Stimulated activated CD8-positive, alpha-beta memory T cell treated with anti-CD3 and anti-CD28 coated beads, Interleukin-7, amount 100 ng/mL, for 48 hours (primary cell): ENCODE measurements around the gene GPC4.
"Not testable (repeated sequence)": the region's sequence is repeated elsewhere in the genome, so short reads cannot be mapped to it uniquely, and the experiment has no call there.

Source experiments
- DNase-seq, 2 donors: peaks; one replicate each; pipeline ENCODE4 v3.0.0-alpha.2; 2020; ENCODE audit warnings: low read depth in 1 of 2; ENCODE audit errors: extremely low read depth in 1 of 2

Gene GPC4

DNA sequence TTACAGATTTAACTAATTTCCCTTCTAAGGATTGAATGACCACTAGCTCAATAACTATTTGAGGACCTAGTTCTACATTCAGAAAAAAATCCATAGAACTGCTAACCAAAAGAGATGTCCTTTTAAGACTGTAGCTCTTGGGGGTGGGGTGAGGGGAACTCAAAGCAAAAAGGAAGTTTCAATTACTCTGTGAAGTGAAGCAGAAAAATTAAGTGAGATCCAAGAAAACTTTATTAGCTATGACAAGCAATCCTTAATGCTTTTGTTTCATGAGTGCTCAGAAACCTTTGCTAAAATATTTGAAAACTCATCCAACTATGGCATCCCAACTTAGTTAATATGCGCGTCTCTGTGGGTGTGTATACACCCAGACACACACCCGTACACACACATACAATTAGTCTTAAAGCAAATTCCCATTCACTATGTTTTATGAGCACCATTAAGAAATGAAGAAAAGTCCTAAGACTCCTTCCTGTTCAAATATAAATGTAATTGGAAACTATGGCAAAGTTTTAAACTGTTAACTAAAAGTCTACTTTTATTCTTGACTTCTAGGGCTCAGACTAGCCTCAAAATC lies 44.5 kb downstream of the GPC4 start:
- no peak for DNase-seq

GRCh38 chrX:133369065-133369464 lies 46.2 kb downstream of the GPC4 start:
- no peak for DNase-seq

DNA sequence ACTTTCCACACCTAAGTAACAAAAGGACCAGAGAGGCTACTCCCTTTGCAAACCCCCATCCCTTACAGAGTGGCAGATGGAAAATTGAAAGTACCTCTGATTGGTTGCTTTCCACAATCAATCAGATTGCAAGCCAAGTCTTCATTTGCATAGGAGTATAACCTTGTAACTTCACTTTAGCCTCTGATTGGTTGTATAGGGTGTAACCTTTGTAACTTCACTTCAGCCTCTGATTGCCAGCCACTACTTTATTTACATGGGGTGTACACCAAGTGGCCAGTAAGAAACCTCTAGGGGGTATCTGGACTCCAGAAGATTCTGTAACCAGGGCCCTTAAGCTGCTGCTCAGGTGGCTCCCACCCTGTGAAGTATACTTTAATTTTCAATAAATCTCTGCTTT lies 48.6 kb downstream of the GPC4 start:
- DNase-seq, result no peak

- no peak for DNase-seq
Measured at GRCh38 chrX:133365871-133366611, 49.2 kb downstream of the GPC4 start.

DNA sequence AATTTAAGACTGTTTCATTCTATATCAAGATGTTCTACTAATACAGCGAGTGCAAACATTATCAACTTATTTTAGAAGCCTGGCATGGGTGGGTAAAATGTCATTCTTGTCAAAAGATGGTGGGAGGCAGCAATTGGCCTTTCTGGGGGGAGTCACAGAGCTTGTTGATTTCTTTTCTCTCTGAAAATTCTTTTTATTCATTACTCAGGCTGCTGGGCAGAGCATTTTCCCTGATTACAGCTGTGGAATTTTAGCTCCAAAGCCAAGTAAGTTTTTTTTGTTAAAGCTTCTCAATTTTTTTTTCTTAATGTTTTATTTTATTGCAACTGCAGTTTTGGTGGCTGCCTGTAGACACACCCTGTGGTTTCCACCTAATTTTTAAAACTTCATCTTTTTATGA lies 50.4 kb downstream of the GPC4 start:
- DNase-seq, result no peak

- DNase-seq, result no peak
Measured at GRCh38 chrX:133364196-133364595, 51.1 kb downstream of the GPC4 start.

GRCh38 chrX:133362538-133362937 lies 52.8 kb downstream of the GPC4 start:
- no peak for DNase-seq

DNA sequence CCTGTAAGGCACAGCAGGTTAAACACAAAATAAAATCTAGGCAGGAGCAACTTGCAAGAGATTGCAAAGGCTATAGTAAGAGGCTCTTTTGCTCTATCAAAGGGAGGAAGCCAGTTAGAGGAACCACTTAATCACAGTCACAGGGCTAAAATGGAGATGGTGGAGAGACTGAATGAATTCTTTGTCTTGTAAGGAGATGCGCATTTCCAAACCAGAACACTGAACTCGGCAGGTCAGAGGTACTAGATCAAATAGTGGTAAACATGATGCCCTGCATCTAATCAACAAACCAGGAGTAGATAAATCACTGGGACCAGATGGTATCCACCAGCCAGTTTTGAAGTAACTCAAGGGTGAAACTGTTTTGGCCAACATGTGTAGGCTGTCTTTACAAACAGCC lies 55.8 kb downstream of the GPC4 start:
- no peak for DNase-seq

- DNase-seq, result no peak
Measured at GRCh38 chrX:133353233-133353632, 62.1 kb downstream of the GPC4 start.

- no peak for DNase-seq
Measured at GRCh38 chrX:133350751-133351150, 64.5 kb downstream of the GPC4 start.

DNA sequence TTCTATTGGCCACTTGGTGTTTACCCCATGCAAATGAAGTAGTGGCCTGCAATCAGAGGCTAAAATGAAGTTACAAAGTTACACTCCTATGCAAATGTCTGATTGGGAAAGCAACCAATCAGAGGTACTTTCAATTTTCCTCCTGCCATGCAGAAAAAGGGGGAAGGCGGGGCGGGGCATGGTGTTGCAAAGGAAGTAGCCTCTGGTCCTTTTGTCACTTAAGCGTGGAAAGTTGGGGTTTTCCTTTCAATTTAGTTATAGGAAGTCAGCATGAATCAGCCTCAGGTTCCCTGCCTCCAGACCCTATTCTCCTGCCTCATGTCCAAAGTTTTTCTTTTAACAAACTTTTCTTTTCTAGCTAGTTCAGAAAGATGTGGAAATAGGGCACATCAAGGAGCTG lies 69.3 kb downstream of the GPC4 start:
- DNase-seq, result no peak

DNA sequence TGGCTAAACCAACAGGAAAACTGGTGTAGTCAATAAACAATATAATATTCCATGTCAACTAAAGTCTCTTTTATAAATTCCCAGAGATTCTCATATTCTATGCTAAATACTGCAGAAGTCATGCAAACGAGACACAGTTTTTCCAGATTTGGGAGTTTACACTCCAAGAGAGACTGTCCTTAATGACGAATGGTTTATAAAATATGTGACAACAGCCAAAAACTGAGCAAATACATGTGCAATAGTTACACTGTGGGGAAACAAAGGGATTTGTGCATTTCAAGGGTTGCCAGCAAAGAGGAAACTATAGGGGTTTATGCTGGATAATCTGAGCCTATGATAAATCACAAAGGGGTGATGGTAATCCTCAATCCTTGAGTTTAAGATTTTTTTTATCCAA lies 75.7 kb downstream of the GPC4 start:
- no peak for DNase-seq

DNA sequence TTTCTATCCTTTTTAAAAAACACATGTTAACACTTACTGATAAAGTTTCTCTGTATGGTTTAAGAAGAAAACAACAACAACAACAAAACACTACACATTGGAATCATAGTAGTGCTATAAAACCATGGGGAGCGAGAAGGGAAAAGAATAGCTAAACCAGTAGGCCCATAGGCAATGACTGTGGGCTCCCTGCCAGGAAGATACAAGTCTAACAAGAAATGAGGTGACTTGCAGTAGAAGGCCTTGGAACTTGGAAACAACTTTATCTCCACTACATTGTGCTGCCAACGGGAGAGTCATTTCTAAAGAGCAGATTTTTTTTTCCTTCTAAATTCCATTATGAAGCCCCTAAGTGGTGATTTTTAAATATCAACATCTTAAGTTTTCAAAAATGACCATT lies 78.0 kb downstream of the GPC4 start:
- DNase-seq, result no peak

GRCh38 chrX:133335027-133335426 lies 80.3 kb downstream of the GPC4 start:
- DNase-seq, result no peak

GRCh38 chrX:133333154-133333750 lies 82.0 kb downstream of the GPC4 start:
- no peak for DNase-seq

GRCh38 chrX:133332737-133333136 lies 82.6 kb downstream of the GPC4 start:
- DNase-seq, result no peak

DNA sequence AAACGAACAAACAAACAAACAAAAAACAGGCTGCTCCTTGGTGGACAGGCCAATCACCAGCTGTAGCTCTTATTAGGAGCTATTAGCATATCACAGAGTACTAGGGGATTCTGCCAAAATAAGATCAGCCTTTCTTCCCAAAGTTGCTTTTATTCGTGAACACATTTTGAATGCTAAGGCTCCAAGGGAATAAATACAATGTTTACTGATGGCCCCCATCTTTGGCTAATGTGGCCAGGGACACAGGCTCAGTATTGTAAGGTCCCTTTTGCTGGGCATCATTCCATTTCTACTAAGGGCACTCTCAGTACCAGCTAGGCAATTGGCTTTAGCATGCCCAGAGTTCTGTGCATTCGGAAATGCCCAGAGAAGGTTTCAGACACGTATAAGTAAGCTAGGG lies 84.3 kb downstream of the GPC4 start:
- DNase-seq, result no peak

DNA sequence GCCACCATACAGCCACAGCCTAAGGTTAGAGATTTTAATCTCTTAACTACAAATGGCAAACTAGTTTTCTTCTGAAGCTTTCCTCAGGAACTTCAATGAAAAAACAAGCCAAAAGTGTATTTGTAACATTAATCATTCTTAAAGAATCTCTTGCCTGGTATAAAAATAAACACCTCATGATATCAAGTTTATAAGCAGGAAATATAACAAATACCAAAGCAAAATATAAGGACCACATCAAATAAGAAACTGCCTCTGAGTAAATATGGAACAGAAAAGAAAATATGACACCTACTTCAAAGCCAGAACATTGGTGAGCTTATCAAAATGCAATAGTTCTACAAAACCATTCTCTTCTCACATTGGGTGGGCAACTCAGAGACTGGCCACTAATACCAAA lies 89.9 kb downstream of the GPC4 start:
- no peak for DNase-seq

GRCh38 chrX:133323431-133323830 lies 91.9 kb downstream of the GPC4 start:
- no peak for DNase-seq

DNA sequence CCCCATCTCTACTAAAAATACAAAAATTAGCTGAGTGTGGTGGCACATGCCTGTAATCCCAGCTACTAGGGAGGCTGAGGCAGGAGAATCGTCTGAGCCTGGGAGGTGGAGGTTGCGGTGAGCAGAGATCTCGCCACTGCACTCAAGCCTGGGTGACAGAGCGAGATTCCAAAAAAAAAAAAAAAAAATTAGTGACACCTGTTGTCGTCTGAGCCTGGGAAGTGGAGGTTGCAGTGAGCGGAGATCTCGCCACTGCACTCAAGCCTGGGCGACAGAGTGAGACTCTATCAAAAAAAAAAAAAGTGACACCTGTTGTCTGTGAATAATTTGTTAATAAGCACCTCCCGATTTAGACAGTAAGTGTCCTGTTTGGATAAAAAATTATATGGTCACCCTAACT lies 93.0 kb downstream of the GPC4 start:
- not testable (repeated sequence) for DNase-seq

DNA sequence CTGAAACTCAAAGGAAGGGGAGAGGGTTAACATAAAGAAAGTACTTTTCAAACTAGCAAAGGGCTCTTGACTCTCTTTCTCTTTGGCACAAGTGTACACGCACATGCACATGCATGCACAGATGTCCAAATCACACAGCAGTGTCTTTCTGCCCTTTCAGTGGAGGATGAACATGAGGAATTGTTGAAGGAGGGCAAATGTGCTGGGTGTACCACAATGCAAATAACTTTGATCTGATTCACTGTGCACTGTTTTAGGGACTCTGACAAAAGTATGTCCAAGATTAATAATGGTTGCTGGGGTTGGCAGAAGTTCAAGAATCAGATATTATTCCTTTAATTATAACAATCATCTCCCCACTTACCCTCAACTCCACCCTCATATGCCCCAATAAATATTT lies 93.8 kb downstream of the GPC4 start:
- no peak for DNase-seq

DNA sequence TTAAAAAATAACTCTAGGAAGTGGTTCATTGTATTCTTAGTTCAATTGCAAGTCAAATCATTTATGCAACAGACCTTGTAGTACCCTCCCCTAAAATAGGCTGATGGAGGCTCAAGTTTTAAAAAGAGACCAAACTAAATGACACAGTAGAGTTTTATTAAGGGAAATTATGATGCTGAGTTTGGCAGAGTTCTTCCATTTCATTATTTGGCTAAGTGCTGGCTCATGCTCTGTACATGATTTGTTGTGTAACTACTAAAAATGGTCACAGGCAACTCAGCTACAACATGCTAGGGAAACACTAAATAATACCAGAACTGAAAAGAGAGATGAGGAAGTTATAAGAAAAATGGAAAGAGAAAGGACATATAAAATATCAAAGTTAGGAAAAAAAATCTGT lies 101.0 kb downstream of the GPC4 start:
- DNase-seq, result no peak

DNA sequence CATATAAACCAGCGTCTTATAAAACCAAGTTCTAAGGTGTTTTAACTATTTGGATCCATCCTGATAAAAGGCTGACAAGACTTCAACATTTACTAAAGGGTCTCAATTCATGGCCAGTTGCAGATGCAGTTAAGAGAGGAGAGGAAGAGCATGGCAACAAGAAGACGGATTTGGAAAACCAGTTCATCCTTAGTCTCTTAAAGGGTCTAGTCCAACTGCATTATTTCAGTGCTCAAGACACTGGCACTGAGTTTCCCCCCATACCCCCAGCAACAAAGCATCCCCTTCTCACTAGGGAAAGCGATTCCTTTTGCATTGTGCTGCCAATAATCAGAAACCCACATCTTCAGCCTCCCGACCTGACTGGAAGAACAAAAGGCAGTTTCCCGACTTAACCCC lies 106.8 kb downstream of the GPC4 start:
- DNase-seq, result no peak
